ENCODE measurements around the gene MPPED2.

Gene MPPED2

GRCh38 chr11:30432178-30432577 lies 154.0 kb downstream of the MPPED2 start:
- no peak overlapping the region for H3K27ac ChIP-seq
- TF ChIP-seq, protein P1, sequence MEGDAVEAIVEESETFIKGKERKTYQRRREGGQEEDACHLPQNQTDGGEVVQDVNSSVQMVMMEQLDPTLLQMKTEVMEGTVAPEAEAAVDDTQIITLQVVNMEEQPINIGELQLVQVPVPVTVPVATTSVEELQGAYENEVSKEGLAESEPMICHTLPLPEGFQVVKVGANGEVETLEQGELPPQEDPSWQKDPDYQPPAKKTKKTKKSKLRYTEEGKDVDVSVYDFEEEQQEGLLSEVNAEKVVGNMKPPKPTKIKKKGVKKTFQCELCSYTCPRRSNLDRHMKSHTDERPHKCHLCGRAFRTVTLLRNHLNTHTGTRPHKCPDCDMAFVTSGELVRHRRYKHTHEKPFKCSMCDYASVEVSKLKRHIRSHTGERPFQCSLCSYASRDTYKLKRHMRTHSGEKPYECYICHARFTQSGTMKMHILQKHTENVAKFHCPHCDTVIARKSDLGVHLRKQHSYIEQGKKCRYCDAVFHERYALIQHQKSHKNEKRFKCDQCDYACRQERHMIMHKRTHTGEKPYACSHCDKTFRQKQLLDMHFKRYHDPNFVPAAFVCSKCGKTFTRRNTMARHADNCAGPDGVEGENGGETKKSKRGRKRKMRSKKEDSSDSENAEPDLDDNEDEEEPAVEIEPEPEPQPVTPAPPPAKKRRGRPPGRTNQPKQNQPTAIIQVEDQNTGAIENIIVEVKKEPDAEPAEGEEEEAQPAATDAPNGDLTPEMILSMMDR (IDR thresholded peaks at IDR 0.05) = no peak
- H3K27me3 ChIP-seq = no peaks in the 10 kb centered on the region

DNA sequence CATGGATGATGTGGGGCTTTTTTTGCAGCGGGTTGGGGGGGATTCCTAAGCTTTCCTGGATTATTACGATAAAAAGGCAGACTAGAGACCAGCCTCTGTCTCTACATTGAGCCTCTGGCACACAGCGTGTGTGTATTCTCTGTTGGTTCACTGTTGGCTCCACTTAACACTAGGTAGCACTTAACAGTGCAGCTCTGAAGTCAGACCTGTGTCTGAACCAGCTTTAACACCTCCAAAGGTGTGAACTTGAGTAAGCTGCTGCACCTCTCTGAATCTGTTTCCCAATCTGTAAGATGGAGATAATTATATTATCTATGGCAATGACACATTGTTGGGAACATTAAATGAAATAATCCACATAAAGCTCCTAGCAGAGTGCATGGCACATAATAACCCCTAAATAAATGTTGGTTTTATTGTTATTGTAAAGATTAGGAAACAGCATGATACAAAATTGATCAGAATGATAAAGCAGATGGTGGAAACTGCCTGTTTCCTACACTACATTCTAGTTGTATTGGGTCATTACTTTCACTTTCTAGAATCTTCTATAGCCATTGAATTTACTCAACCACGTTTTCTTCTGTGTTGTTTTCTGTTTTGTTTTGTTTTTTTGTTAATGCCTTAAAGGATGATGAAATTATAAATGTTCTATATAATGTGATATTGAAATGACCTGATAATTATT lies 154.9 kb downstream of the MPPED2 start:
- no peaks in the 10 kb centered on the region for H3K9me3 ChIP-seq

More at GRCh38 chr11:30432178-30432577, 154.0 kb downstream of the MPPED2 start:
- H3K9me3 ChIP-seq = no peaks in the 10 kb centered on the region
- H3K4me3 ChIP-seq (ENCODE audit: low read depth in 1 of 2, low read length in 1 of 2) = no peak overlapping the region
- H3K36me3 ChIP-seq = no peaks in the 10 kb centered on the region
- no peaks in the 10 kb centered on the region for H3K4me1 ChIP-seq (ENCODE audit: control insufficient read depth in 1 of 2, insufficient read depth in 1 of 2, low read depth in 1 of 2, low read length in 1 of 2)

GRCh38 chr11:30429550-30429949 lies 156.6 kb downstream of the MPPED2 start:
- Histone ChIP-seq H3K27ac (no peak overlapping the region), H3K4me3 (ENCODE audit: low read depth in 1 of 2, low read length in 1 of 2) (no peak overlapping the region), H3K27me3 (no peaks in the 10 kb centered on the region), H3K4me1 (ENCODE audit: control insufficient read depth in 1 of 2, insufficient read depth in 1 of 2, low read depth in 1 of 2, low read length in 1 of 2) (no peaks in the 10 kb centered on the region), H3K9me3 (no peaks in the 10 kb centered on the region), H3K36me3 (no peaks in the 10 kb centered on the region)
- TF ChIP-seq, protein P1 (IDR thresholded peaks at IDR 0.05) = no peak

More for the DNA sequence above, 154.9 kb downstream of the MPPED2 start:
- Histone ChIP-seq H3K36me3 (no peaks in the 10 kb centered on the region), H3K4me3 (ENCODE audit: low read depth in 1 of 2, low read length in 1 of 2) (no peak overlapping the region), H3K27me3 (no peaks in the 10 kb centered on the region), H3K4me1 (ENCODE audit: control insufficient read depth in 1 of 2, insufficient read depth in 1 of 2, low read depth in 1 of 2, low read length in 1 of 2) (no peaks in the 10 kb centered on the region), H3K27ac (no peak overlapping the region)
- TF ChIP-seq, protein P1 (IDR thresholded peaks at IDR 0.05) = no peak

DNA sequence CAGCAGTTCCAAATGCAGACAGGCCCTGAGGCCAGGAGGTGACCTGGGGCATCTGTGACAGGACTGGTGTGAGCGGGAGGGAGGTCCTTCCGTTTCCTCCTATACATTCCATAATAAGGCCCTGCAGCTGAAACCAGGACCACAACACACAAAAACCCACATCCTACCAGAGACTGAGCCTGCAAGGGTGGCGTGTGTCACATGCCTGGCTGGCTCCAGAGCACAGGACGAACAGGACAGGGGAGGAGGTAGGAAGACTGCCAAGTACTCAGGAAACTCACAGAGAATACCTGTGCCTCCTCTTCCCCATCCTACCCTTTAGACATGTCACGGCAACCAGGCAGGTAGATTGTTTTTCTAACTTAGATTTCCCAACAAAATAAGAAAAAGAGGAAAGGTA lies 159.4 kb downstream of the MPPED2 start:
- no peaks in the 10 kb centered on the region for H3K4me1 ChIP-seq (ENCODE audit: control insufficient read depth in 1 of 2, insufficient read depth in 1 of 2, low read depth in 1 of 2, low read length in 1 of 2)
- H3K27me3 ChIP-seq = no peaks in the 10 kb centered on the region
- no peak overlapping the region for H3K4me3 ChIP-seq (ENCODE audit: low read depth in 1 of 2, low read length in 1 of 2)
- no peaks in the 10 kb centered on the region for H3K36me3 ChIP-seq
- no peaks in the 10 kb centered on the region for H3K9me3 ChIP-seq
- TF ChIP-seq, protein P1 (IDR thresholded peaks at IDR 0.05) = no peak
- H3K27ac ChIP-seq = no peak overlapping the region

DNA sequence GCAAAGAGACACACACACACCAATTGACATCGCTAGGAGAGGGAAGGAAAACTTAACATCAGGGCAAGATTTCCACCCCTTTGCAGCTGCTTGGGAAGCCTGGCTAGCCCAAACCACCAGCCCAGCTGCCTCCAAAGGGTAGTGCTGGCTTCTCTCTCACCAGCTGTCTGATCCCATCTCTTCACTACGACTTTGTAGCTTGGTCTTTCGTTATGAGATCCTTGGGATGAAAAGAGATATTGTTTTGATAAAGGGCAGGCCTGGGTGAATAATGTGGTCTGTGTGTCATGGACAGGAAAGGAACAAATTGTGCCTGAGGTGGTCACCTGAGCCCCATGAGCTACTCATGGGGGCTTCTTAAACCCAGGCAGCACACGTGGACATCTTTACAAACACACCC lies 161.3 kb downstream of the MPPED2 start:
- Histone ChIP-seq H3K9me3 (no peaks in the 10 kb centered on the region), H3K27me3 (no peaks in the 10 kb centered on the region), H3K4me3 (ENCODE audit: low read depth in 1 of 2, low read length in 1 of 2) (no peak overlapping the region), H3K4me1 (ENCODE audit: control insufficient read depth in 1 of 2, insufficient read depth in 1 of 2, low read depth in 1 of 2, low read length in 1 of 2) (no peaks in the 10 kb centered on the region), H3K27ac (no peak overlapping the region), H3K36me3 (no peaks in the 10 kb centered on the region)
- TF ChIP-seq, protein P1 (IDR thresholded peaks at IDR 0.05) = no peak

All from neutrophil (primary cell).